Measurements from ENCODE around the gene CRYBA2.

DNA sequence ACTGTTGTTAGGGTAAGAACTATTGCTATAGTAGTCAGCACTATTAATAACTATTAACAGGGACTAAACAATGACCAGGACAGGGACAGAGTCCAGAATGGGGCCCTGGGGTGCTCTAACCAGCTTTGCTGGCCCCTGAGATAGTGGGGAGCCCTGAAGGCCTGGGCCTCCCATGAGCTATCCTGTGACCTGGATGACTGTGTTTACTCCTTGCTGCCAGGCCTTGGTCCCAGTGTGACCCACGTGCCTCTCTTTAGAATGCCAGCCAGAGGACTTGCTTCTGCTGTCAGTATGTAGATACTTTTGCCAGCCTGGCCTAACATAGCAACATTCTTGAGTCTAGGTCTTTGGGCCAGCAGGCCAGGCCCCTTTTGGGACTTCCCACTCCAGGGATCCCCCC lies 22.3 kb downstream of the CRYBA2 start:
- TF ChIP-seq, protein P1, sequence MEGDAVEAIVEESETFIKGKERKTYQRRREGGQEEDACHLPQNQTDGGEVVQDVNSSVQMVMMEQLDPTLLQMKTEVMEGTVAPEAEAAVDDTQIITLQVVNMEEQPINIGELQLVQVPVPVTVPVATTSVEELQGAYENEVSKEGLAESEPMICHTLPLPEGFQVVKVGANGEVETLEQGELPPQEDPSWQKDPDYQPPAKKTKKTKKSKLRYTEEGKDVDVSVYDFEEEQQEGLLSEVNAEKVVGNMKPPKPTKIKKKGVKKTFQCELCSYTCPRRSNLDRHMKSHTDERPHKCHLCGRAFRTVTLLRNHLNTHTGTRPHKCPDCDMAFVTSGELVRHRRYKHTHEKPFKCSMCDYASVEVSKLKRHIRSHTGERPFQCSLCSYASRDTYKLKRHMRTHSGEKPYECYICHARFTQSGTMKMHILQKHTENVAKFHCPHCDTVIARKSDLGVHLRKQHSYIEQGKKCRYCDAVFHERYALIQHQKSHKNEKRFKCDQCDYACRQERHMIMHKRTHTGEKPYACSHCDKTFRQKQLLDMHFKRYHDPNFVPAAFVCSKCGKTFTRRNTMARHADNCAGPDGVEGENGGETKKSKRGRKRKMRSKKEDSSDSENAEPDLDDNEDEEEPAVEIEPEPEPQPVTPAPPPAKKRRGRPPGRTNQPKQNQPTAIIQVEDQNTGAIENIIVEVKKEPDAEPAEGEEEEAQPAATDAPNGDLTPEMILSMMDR (conservative IDR thresholded peaks at IDR 0.05; ENCODE audit: low read depth, low read length) = no peak
- TF ChIP-seq EZH2phosphoT487 (IDR thresholded peaks at IDR 0.05; ENCODE audit: borderline replicate concordance, low read length) = no peak

All from PC-3 (cell line).